CD4-positive, alpha-beta T cell treated with Interferon alpha-2 for 1 hour (primary cell): ENCODE results near the gene SGCE.

ENCODE experiments used
- DNase-seq, 2 donors: peaks; one replicate each; pipeline ENCODE4 v3.0.0-alpha.2; 2020 to 2022

Gene SGCE

GRCh38 chr7:94561841-94562514 is 94.0 kb downstream of the SGCE start:
- DNase-seq = no peak

- DNase-seq = no peak
These were observed 96.0 kb downstream of the SGCE start for GRCh38 chr7:94559972-94560371.

- DNase-seq = no peak
These were observed 98.7 kb downstream of the SGCE start for GRCh38 chr7:94557215-94557614.

GRCh38 chr7:94556028-94556427 is 99.9 kb downstream of the SGCE start:
- no peak for DNase-seq

GRCh38 chr7:94547126-94547525 is 108.8 kb downstream of the SGCE start:
- no peak for DNase-seq

- DNase-seq = no peak
These were observed 115.5 kb downstream of the SGCE start for GRCh38 chr7:94540428-94540827.
